ENCODE measurements around the gene BTN2A1.

- TF ChIP-seq POLR2AphosphoS5 (IDR thresholded peaks at IDR 0.05; ENCODE audit: low read depth, low read length) (no peak), TAF1 (IDR thresholded peaks at IDR 0.05; ENCODE audit: borderline replicate concordance, insufficient read depth, low read length) (no peak), REST (IDR thresholded peaks at IDR 0.05; ENCODE audit: insufficient read depth in 1 of 2, low read depth in 2 of 2, low read length in 2 of 2) (no peak)
Observed at GRCh38 chr6:26500102-26500501, 42.3 kb downstream of the BTN2A1 start, which contains the start of gene BTN1A1.
